AG20443 (cell line): ENCODE data around the gene DDX10.
A peak's percentile ranks its signal among the peaks of the same experiment; 100 is the strongest.
"Not testable (repeated sequence)": the region's sequence is repeated elsewhere in the genome, so short reads cannot be mapped to it uniquely, and the experiment has no call there.

Experiments
- DNase-seq: peaks from one replicate; pipeline ENCODE4 v3.0.0; 2012; ENCODE audit warnings: low spot score, mixed read lengths

Gene DDX10

GRCh38 chr11:108823960-108824359, 159.1 kb downstream of the DDX10 start:
- not testable (repeated sequence) for DNase-seq

GRCh38 chr11:108824545-108824944, 159.7 kb downstream of the DDX10 start:
- no peak for DNase-seq

- no peak for DNase-seq
These were observed 160.5 kb downstream of the DDX10 start for GRCh38 chr11:108825381-108825780.

- no peak for DNase-seq
These were observed 161.3 kb downstream of the DDX10 start for GRCh38 chr11:108826136-108826535.

GRCh38 chr11:108835624-108836023, 170.8 kb downstream of the DDX10 start:
- no peak for DNase-seq

- DNase-seq, result no peak
These were observed 171.7 kb downstream of the DDX10 start for GRCh38 chr11:108836541-108836940.

DNA sequence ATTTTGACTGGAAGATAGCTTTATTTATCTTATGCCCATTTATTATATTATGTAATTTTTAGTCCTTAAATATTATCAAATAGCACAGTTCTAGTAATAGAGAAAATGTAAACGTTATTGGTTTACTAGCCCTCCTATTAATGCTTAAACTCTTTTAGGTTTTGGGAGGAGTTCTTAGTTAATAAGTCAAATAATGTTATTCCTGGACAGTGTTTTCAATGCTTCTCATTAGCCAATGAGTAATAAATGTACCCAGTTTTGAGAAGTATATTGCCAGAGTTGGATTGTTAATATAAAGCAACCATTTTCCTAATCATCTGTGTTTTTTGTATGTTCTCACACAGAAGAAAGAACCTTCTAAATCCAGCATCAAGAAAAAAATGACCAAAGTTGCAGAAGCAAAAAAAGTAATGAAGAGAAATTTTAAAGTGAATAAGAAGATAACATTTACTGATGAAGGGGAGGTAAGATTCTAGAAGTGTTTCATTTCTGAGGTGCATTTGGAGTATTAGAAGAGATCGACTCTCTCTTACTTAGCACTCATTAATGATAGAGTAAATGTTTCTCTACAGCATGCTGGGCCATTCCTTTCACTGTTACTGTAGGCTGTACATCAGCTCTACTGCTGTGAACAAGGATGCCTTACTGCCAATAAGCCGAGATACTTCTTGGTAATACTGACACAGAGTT, 173.4 kb downstream of the DDX10 start:
- DNase-seq, result no peak

- DNase-seq, result no peak
These were observed 173.9 kb downstream of the DDX10 start for GRCh38 chr11:108838792-108839105.

DNA sequence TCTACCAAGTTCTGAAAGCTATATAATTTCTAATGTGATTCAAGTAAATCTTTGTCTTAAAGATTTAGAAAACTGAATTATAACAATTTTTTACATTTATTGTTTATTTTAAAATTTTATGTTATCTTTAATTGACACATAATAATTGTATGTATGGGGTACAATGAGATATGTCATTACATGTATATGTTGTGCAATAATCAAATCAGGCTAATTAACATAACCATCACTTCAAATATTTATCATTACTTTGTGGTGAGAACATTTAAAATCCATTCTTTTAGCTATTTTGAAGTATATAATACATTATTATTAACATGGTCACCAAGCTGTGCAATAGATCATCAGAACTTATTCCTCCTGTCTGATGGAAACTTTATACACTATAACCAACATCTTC, 181.1 kb downstream of the DDX10 start:
- DNase-seq, result no peak

DNA sequence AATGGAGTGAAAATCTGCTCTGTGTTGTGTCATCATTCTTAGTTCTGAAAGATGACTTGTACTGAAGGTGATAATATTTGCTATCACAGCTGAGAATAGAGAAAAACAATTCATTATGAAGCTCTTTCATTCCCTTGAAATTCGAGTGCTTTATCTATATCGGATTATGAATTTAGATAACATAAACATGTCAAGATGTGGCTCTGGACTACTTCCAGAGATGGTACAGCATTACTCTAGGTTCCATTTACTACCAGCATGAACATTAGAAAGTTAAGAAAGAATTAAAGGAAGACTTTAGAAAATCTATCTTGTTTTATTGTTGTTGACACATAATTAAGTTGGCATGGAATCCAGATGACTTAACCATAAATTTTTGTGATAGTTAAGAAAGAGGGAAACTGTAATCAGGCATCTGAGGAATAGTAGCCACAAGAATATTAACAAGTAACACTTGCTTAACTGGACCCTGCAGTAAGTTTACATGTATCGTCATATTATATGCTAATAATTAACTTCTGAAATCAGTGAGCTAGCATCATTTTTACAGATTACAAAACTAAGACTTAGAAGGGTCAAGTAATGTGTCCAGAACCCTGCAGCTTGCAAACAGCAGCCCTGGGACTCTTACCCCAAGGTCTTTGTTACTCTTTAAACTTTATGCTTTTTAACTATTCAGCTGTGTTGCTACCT, 182.6 kb downstream of the DDX10 start:
- DNase-seq, result no peak

GRCh38 chr11:108851781-108852180, 186.9 kb downstream of the DDX10 start:
- DNase-seq, result no peak

- no peak for DNase-seq
These were observed 187.8 kb downstream of the DDX10 start for GRCh38 chr11:108852701-108853100.

- no peak for DNase-seq
These were observed 188.3 kb downstream of the DDX10 start for GRCh38 chr11:108853151-108853550.

GRCh38 chr11:108853864-108854263, 189.0 kb downstream of the DDX10 start:
- peak; percentile 24 for DNase-seq

- DNase-seq, result peak; percentile 16
These were observed 189.5 kb downstream of the DDX10 start for GRCh38 chr11:108854346-108854745.

GRCh38 chr11:108857382-108857781, 192.5 kb downstream of the DDX10 start:
- no peak for DNase-seq

GRCh38 chr11:108858622-108859021, 193.8 kb downstream of the DDX10 start:
- no peak for DNase-seq

DNA sequence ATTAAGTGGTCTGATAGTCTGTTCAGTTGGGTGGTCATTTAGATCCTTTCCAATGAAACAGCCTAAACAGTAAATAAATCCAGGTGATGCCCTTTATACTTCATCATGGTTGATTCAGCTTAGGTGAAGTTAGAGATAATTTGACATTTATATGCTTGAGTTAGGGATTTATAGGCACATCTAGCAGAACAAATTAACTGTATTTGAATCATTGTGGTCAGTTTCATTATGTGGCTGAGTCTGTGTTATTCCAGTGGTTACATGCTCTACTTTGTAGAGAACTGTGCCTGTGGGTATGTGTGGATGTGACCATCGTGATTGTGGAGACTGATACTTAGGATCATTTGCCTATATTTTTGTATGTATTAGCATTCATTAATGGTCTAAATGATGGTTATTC, 194.6 kb downstream of the DDX10 start:
- DNase-seq, result no peak

DNA sequence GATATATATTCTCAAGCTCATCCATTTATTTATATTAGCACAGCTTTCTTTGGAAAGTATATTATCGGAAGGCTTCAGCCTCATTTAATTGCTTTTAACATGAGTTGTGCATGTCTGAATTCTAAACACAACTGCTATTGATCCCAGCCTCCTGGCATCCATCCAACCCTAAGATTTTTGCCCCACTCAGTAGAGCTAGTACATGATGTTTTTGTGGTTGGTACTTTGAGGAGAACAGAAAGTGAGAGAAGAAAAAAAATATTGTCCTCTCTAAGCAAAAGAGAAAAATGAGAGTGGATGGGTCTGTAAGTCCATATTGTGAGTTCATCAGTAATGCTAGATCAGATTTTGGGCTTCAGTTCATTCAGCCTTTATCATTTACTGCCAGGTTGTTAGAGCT, 198.7 kb downstream of the DDX10 start:
- no peak for DNase-seq

GRCh38 chr11:108865406-108865805, 200.5 kb downstream of the DDX10 start:
- DNase-seq, result no peak

DNA sequence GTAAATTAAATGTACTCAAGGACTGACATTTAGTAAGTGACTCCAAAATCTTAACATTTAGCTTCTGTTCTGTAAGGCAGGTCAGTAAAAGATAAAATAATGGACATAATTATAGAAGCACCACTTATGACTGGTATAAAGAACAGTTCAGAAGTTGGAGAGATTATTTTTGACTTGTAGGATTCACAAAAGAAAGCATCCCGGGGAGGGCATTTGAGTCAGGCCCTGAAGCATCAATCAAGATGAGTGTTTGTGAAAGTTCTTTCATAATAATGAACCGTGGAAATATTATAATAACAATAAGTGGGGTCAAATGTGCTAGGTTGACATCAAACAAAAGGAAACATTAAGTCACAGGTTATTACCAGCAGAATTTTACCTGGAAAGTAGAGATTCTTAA, 201.9 kb downstream of the DDX10 start:
- no peak for DNase-seq

DNA sequence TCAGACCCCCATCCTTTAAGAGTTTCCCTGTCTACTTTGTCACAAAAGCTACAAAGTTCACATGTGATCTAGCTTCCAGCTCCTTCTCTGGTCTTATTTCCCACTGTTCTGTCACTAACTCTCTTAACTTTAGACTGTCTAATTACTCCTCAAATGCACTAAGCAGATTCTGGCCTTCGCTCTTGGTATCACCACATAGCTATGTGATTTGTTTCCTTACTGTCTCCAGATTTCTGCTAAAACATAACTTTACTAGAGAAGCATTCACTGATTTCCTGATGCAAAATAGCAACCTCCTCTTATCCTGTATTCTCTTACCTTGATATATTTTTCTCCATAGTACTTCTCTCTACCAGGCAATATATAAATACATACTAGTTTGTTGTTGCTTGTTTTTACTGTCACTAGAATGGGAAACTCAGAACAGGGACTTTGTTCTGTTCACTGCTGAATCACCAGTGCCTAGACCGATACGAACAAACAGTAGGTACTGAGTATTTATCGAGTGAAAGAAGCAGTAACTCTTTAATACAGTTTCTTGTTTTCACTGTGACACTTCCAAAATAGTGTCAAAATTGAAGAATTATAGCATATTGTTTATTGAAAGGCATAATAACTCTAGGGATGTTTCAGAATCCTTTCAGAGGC, 205.6 kb downstream of the DDX10 start:
- DNase-seq, result peak; percentile 29

DNA sequence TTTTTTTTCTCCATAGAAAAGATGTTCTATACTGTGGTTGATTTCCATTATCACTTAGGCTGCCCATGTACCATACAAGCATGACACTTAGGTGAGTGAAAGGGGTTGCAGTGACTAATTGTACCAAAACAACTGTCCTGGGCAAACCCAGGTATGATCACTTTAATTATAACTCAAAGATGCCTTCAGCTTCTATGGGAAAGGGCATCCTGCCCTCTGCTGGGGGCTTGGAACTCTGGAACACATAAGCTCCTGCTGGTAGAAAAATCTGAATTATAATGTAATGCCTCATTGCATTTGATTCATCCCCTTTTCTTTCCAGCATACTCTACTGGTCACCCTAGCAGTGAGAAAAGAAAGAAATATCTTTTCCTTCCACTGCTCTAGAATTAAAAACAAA, 206.3 kb downstream of the DDX10 start:
- peak; percentile 23 for DNase-seq

- DNase-seq, result no peak
These were observed 207.0 kb downstream of the DDX10 start for GRCh38 chr11:108871867-108872266.
